ENCODE data around the gene DTX2.
"Not testable (repeated sequence)": the region's sequence is repeated elsewhere in the genome, so short reads cannot be mapped to it uniquely, and the experiment has no call there.

Gene DTX2

GRCh38 chr7:76485822-76486610 is 24.5 kb downstream of the DTX2 start:
- not testable (repeated sequence) for DNase-seq (ENCODE audit: low read depth in 4 of 4, low spot score in 1 of 4)

- not testable (repeated sequence) for DNase-seq (ENCODE audit: low read depth in 4 of 4, low spot score in 1 of 4)
These were observed 25.1 kb downstream of the DTX2 start for GRCh38 chr7:76486618-76487017.

GRCh38 chr7:76487969-76488368 is 26.5 kb downstream of the DTX2 start:
- not testable (repeated sequence) for DNase-seq (ENCODE audit: low read depth in 4 of 4, low spot score in 1 of 4)

GRCh38 chr7:76492139-76492538 is 30.6 kb downstream of the DTX2 start:
- not testable (repeated sequence) for DNase-seq (ENCODE audit: low read depth in 4 of 4, low spot score in 1 of 4)

GRCh38 chr7:76495717-76496116 is 34.2 kb downstream of the DTX2 start:
- DNase-seq (ENCODE audit: low read depth in 4 of 4, low spot score in 1 of 4) = not testable (repeated sequence)

GRCh38 chr7:76497918-76498582 is 36.5 kb downstream of the DTX2 start:
- not testable (repeated sequence) for DNase-seq (ENCODE audit: low read depth in 4 of 4, low spot score in 1 of 4)

- DNase-seq (ENCODE audit: low read depth in 4 of 4, low spot score in 1 of 4) = not testable (repeated sequence)
These were observed 37.2 kb downstream of the DTX2 start for GRCh38 chr7:76498583-76499200.

- not testable (repeated sequence) for DNase-seq (ENCODE audit: low read depth in 4 of 4, low spot score in 1 of 4)
These were observed 37.9 kb downstream of the DTX2 start for GRCh38 chr7:76499201-76499923.

- DNase-seq (ENCODE audit: low read depth in 4 of 4, low spot score in 1 of 4) = not testable (repeated sequence)
These were observed 38.4 kb downstream of the DTX2 start for GRCh38 chr7:76499924-76500241.

GRCh38 chr7:76502224-76502623 is 40.7 kb downstream of the DTX2 start:
- DNase-seq (ENCODE audit: low read depth in 4 of 4, low spot score in 1 of 4) = not testable (repeated sequence)

- DNase-seq (ENCODE audit: low read depth in 4 of 4, low spot score in 1 of 4) = not testable (repeated sequence)
These were observed 41.3 kb downstream of the DTX2 start for GRCh38 chr7:76502836-76503235.

GRCh38 chr7:76503244-76503643 is 41.7 kb downstream of the DTX2 start:
- not testable (repeated sequence) for DNase-seq (ENCODE audit: low read depth in 4 of 4, low spot score in 1 of 4)

GRCh38 chr7:76504351-76505167 is 43.0 kb downstream of the DTX2 start:
- not testable (repeated sequence) for DNase-seq (ENCODE audit: low read depth in 4 of 4, low spot score in 1 of 4)

GRCh38 chr7:76505168-76506080 is 43.9 kb downstream of the DTX2 start:
- DNase-seq (ENCODE audit: low read depth in 4 of 4, low spot score in 1 of 4) = no peak

- DNase-seq (ENCODE audit: low read depth in 4 of 4, low spot score in 1 of 4) = no peak
These were observed 44.6 kb downstream of the DTX2 start for GRCh38 chr7:76506081-76506440.

GRCh38 chr7:76506643-76507042 is 45.1 kb downstream of the DTX2 start:
- DNase-seq (ENCODE audit: low read depth in 4 of 4, low spot score in 1 of 4) = not testable (repeated sequence)

- DNase-seq (ENCODE audit: low read depth in 4 of 4, low spot score in 1 of 4) = no peak
These were observed 46.4 kb downstream of the DTX2 start for GRCh38 chr7:76507723-76508406.

- no peak for DNase-seq (ENCODE audit: low read depth in 4 of 4, low spot score in 1 of 4)
These were observed 48.7 kb downstream of the DTX2 start, which contains the start of gene UPK3B for GRCh38 chr7:76509931-76510877. Gene UPK3B, plus strand, starts transcription at chr7:76510552. Its CDS starts 101 bp downstream, at chr7:76510653.
